Natural killer cell (primary cell): Measurements from ENCODE around the gene GPC5. TPM values are rescaled to one million over a fixed set of nuclear protein-coding genes. Genes with fewer than 3 reads are reported as not detected.

Experiments
- ATAC-seq, 3 donors: fragments of 150-1000 bp in 2 of 3; fragments of 200-7000 bp in 1 of 3; cut with Tn5 transposase; 1 replicate in 1 of 3; 2 replicates in 2 of 3; pipeline ENCODE4 v1.10.0; 2021; ENCODE audit warnings: mild to moderate bottlenecking in 2 of 3, moderate library complexity in 2 of 3
- DNase-seq, 2 donors: peaks; one replicate each; pipeline versions ENCODE4 v3.0.0 to v3.0.0-alpha.2; 2013 to 2021; ENCODE audit warnings: mixed read lengths in 1 of 2
- H3K27ac ChIP-seq: one replicate; pipeline ENCODE4 v1.5.1; 2013; ENCODE audit warnings: mild to moderate bottlenecking, low read length
- H3K27me3 ChIP-seq: one replicate; pipeline ENCODE4 v1.6.1; 2013; ENCODE audit warnings: low read length; ENCODE audit not compliant: control insufficient read depth, insufficient read depth
- H3K36me3 ChIP-seq: one replicate; pipeline ENCODE4 v1.6.1; 2013; ENCODE audit warnings: low read length; ENCODE audit not compliant: control insufficient read depth, insufficient read depth
- H3K4me1 ChIP-seq: one replicate; pipeline ENCODE4 v1.6.1; 2013; ENCODE audit warnings: low read length; ENCODE audit not compliant: control insufficient read depth, insufficient read depth
- H3K4me3 ChIP-seq: one replicate; pipeline ENCODE4 v1.5.1; 2013; ENCODE audit warnings: low read length
- H3K9me3 ChIP-seq: one replicate; pipeline ENCODE4 v1.6.1; 2013; ENCODE audit warnings: low read length; ENCODE audit not compliant: control insufficient read depth, insufficient read depth
- H3K27ac Mint-ChIP-seq, 2 donors: one replicate each; pipeline ENCODE4 v1.8.0; 2022; ENCODE audit warnings: mild to moderate bottlenecking in 2 of 2, mixed read lengths in 2 of 2, moderate library complexity in 1 of 2
- H3K27me3 Mint-ChIP-seq, 2 donors: one replicate each; pipeline ENCODE4 v1.8.0; 2022; ENCODE audit warnings: low read depth in 2 of 2, mixed read lengths in 2 of 2
- H3K36me3 Mint-ChIP-seq: one replicate; pipeline ENCODE4 v1.8.0; 2022; ENCODE audit warnings: mixed read lengths
- H3K4me1 Mint-ChIP-seq, 2 donors: one replicate each; pipeline ENCODE4 v1.8.0; 2022; ENCODE audit warnings: mixed read lengths in 2 of 2
- H3K4me3 Mint-ChIP-seq: one replicate; pipeline ENCODE4 v1.8.0; 2022; ENCODE audit warnings: mild to moderate bottlenecking, moderate library complexity, mixed read lengths
- H3K9me3 Mint-ChIP-seq, 2 donors: one replicate each; pipeline ENCODE4 v1.8.0; 2022; ENCODE audit warnings: mixed read lengths in 2 of 2
- WGBS: methylation state at CpG from one replicate; pipeline ENCODE4 v1.1.7; 2013; ENCODE audit warnings: missing lambda C conversion rate; ENCODE audit not compliant: insufficient coverage; 5-methylcytosine and 5-hydroxymethylcytosine counted together
- intact Hi-C: fragments of 100-400 bp; cut with micrococcal nuclease; formaldehyde crosslinking; loops from one replicate; pipeline ENCODE4 v1.14.2; 2022
- total RNA-seq, 4 donors: library from RNA; stranded (reverse); fragments of 120-200 nt in 1 of 4; gene quantifications; one replicate each; pipeline versions ENCODE4 v1.2.3 to v1.2.4, GENCODE V29; 2013 to 2022
- TF ChIP-seq, protein P1 (sequence below): fragments of 200-600 bp; IDR thresholded peaks from one replicate; pipeline ENCODE4 v1.8.0; 2022; ENCODE audit warnings: antibody characterized with exemption

The GPC5 gene
- total RNA-seq, 3 donors from 2014 or later (not counting 1 experiment from before 2014, with no cell fraction given) = not detected

DNA sequence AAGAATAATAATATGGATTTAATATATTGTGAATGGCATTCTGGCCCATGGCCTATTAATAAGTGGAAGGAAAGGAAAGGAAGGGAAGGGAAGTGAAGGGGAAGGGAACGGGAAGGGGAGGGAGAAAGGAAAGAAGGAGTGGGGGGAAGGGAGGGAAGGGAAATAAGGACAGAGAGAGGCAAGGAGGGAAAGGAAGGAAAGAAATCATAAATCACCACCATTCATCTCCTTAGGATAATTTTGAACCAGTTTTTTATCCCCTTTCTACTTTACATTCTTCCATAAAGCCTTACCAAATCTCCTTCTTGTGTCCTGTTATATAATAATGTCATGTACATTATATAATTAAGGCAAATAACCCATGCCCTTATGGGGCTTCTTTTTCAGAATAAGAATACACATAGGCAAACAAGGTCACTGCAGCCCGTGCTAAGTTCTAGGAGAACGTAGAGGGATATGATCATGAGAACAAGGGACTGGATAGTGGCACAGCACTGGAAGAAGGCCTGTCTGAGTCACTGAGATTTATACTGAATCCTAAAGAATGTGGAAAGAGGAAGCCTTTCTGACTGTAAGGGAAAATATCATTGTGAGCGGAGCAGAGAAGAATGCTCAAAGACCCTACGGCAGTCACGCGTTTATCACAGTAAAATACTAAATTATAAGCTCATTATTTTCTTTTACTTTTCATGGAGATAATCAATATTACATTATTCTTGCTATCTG lies 1383.7 kb downstream of the GPC5 start:
- Histone ChIP-seq H3K27me3 (no peaks in the 10 kb centered on the region), H3K36me3 (no peaks in the 10 kb centered on the region), H3K4me3 (no peak overlapping the region), H3K9me3 (peaks cover 2% of the 10 kb centered on the region), H3K27ac (no peak overlapping the region), H3K4me1 (no peaks in the 10 kb centered on the region)
- H3K36me3 Mint-ChIP-seq = no peaks in the 10 kb centered on the region
- 88% methylated on average over 3 of the region's 7 CpGs for WGBS
- TF ChIP-seq, protein P1, sequence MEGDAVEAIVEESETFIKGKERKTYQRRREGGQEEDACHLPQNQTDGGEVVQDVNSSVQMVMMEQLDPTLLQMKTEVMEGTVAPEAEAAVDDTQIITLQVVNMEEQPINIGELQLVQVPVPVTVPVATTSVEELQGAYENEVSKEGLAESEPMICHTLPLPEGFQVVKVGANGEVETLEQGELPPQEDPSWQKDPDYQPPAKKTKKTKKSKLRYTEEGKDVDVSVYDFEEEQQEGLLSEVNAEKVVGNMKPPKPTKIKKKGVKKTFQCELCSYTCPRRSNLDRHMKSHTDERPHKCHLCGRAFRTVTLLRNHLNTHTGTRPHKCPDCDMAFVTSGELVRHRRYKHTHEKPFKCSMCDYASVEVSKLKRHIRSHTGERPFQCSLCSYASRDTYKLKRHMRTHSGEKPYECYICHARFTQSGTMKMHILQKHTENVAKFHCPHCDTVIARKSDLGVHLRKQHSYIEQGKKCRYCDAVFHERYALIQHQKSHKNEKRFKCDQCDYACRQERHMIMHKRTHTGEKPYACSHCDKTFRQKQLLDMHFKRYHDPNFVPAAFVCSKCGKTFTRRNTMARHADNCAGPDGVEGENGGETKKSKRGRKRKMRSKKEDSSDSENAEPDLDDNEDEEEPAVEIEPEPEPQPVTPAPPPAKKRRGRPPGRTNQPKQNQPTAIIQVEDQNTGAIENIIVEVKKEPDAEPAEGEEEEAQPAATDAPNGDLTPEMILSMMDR = no peak
- peaks cover 10 to 16% of the 10 kb centered on the region in 2 donors for H3K9me3 Mint-ChIP-seq
- ATAC-seq = no peak
- H3K4me1 Mint-ChIP-seq = no peaks in the 10 kb centered on the region
- intact Hi-C loops = no loop called here
- H3K27ac Mint-ChIP-seq = no peak overlapping the region
- H3K27me3 Mint-ChIP-seq = no peaks in the 10 kb centered on the region
- no peak overlapping the region for H3K4me3 Mint-ChIP-seq
- DNase-seq = no peak

DNA sequence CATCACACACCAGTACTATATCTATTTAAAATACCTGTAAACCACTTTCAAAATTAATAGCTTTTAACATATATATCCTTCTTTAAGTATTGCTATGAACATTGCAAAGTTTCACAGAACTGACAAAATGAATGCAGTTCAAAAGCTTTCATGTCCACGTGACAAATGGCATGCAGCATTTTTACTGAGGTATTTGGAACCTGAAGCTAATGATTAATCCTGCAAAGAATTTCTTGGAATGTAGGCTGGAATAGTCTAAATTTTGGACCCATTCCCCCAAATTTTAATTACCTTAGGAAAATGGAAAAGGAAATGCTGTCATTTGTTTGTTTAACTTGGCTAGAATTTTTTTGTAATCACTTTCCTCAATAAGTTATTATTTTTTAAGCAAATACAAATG lies 1404.4 kb downstream of the GPC5 start:
- no peak overlapping the region for H3K27ac Mint-ChIP-seq
- no peaks in the 10 kb centered on the region for H3K27me3 ChIP-seq
- no peaks in the 10 kb centered on the region for H3K27me3 Mint-ChIP-seq
- TF ChIP-seq, protein P1 = no peak
- no peaks in the 10 kb centered on the region for H3K36me3 ChIP-seq
- peaks cover 3 to 9% of the 10 kb centered on the region in 2 donors for H3K9me3 Mint-ChIP-seq
- no peak overlapping the region for H3K27ac ChIP-seq
- intact Hi-C loops = no loop called here
- H3K4me1 ChIP-seq = no peaks in the 10 kb centered on the region
- H3K4me1 Mint-ChIP-seq = peaks cover 6 to 7% of the 10 kb centered on the region in 2 donors
- no peak overlapping the region for H3K4me3 ChIP-seq
- DNase-seq (no peak), ATAC-seq (no peak)
- 82% methylated on average over 1 of the region's 1 CpG for WGBS
- H3K9me3 ChIP-seq = no peaks in the 10 kb centered on the region
- H3K36me3 Mint-ChIP-seq = no peaks in the 10 kb centered on the region
- no peak overlapping the region for H3K4me3 Mint-ChIP-seq

DNA sequence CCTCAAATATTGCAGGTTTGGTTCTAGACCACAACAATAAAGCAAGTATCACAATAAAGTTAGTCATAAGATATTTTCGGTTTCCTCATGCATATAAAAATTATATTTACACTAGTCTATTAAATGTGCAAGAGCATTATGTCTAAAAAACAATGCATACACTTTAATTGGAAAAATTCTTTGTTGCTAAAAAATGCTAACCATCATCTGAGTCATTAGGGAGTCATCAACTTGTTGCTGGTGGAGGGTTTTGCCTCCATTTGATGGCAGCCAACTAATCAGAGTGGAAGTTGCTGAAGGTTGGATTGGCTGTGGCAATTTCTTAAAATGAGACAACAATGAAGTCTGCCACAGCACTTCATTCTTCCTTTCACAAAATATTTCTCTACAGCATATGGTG lies 1405.9 kb downstream of the GPC5 start:
- H3K4me1 ChIP-seq = no peaks in the 10 kb centered on the region
- H3K4me3 ChIP-seq = no peak overlapping the region
- no peak overlapping the region for H3K27ac Mint-ChIP-seq
- no peaks in the 10 kb centered on the region for H3K27me3 Mint-ChIP-seq
- no peaks in the 10 kb centered on the region for H3K27me3 ChIP-seq
- TF ChIP-seq, protein P1 = no peak
- H3K9me3 Mint-ChIP-seq = peaks cover 3 to 9% of the 10 kb centered on the region in 2 donors
- intact Hi-C loops = no loop called here
- ATAC-seq = no peak
- WGBS = no CpG with 5 or more reads among the region's 1 CpG
- H3K36me3 ChIP-seq = no peaks in the 10 kb centered on the region
- H3K4me1 Mint-ChIP-seq = peaks cover 6 to 7% of the 10 kb centered on the region in 2 donors
- H3K36me3 Mint-ChIP-seq = no peaks in the 10 kb centered on the region
- H3K4me3 Mint-ChIP-seq = no peak overlapping the region
- no peak overlapping the region for H3K27ac ChIP-seq
- H3K9me3 ChIP-seq = no peaks in the 10 kb centered on the region
- DNase-seq = no peak

DNA sequence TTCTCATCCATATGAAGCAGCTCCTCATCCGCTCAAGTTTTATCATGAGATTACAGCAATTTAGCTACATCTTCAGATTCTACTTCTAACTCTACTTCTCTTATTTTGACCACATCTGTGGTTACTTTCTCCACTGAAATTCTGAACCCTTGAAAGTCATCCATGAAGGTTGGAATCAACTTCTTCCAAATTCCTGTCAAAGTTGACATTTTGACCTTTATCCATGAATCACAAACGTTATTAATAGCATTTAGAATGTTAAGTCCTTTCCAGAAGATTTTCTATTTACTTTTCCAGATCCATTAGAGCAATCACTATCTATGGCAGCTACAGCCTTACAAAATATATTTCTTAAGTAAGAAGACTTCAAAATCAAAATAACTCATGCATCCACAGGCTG lies 1406.5 kb downstream of the GPC5 start:
- TF ChIP-seq, protein P1 = no peak
- Histone ChIP-seq H3K9me3 (no peaks in the 10 kb centered on the region), H3K27ac (no peak overlapping the region), H3K36me3 (no peaks in the 10 kb centered on the region), H3K27me3 (no peaks in the 10 kb centered on the region), H3K4me1 (no peaks in the 10 kb centered on the region), H3K4me3 (no peak overlapping the region)
- no peak for ATAC-seq
- Mint-ChIP-seq H3K4me3 (no peak overlapping the region), H3K36me3 (no peaks in the 10 kb centered on the region), H3K27ac (no peak overlapping the region), H3K27me3 (no peaks in the 10 kb centered on the region), H3K4me1 (peaks cover 6 to 7% of the 10 kb centered on the region in 2 donors), H3K9me3 (peaks cover 3 to 9% of the 10 kb centered on the region in 2 donors)
- DNase-seq = no peak
- intact Hi-C loops = no loop called here
- WGBS = 82% methylated on average over 2 of the region's 2 CpGs
